ENCODE results near the gene MAP4K1. TPM values are rescaled to one million over a fixed set of nuclear protein-coding genes. Genes with fewer than 3 reads are reported as not detected.

Gene MAP4K1
- total RNA-seq, result 29.1 TPM

DNA sequence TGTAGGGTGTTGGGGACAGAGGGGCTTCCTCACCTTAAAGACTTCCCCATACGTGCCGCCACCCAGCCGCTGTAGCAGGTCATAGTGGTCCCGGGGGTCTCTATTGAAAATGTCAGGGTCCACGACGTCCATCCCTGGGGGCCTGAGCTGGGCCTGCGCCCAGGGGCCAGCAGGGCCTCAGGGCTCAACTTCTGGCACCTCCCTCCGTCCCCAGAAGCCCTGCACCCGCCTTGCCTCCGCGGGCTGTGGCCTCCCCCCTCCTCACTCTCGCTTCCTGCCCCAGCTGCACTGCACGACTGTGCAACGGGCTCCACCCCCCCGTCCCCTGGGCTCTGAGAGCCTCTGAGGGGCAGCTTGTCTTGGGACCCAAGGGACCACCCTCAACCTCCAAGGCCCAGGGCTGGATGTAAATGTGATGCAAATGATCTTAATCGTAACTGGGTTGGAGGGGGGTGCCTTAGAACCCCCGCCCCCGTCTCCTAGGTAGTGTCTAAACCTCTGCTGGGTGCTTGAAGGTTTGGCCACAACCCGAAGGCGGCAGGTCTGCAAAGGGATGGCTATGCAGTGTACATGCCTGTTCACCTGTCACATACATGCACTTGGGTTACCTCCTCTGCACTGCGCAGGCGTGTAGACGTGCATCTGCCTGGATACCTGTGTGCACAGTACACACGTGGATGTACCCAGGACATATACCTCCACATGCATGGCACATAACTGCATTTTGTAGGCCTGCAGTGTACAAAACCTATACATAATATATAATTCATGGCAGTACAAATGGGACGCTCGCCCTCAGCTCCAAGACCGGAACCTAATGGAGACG is at the start of gene MAP4K1:
MAP4K1 (minus strand) TSS at position 190 of the 826 bp plus-strand sequence; CDS start at position 132, 58 bp downstream.
- Histone ChIP-seq H3K4me1 (ENCODE audit: insufficient read depth, low read length) (peaks cover 44% of the 10 kb centered on the region), H3K4me3 (ENCODE audit: low read length) (peak within 1 kb of the TSS; percentile 73), H3K27me3 (ENCODE audit: insufficient read depth, low read length) (no peaks in the 10 kb centered on the region), H3K9me3 (ENCODE audit: low read depth, low read length) (no peaks in the 10 kb centered on the region)

DNA sequence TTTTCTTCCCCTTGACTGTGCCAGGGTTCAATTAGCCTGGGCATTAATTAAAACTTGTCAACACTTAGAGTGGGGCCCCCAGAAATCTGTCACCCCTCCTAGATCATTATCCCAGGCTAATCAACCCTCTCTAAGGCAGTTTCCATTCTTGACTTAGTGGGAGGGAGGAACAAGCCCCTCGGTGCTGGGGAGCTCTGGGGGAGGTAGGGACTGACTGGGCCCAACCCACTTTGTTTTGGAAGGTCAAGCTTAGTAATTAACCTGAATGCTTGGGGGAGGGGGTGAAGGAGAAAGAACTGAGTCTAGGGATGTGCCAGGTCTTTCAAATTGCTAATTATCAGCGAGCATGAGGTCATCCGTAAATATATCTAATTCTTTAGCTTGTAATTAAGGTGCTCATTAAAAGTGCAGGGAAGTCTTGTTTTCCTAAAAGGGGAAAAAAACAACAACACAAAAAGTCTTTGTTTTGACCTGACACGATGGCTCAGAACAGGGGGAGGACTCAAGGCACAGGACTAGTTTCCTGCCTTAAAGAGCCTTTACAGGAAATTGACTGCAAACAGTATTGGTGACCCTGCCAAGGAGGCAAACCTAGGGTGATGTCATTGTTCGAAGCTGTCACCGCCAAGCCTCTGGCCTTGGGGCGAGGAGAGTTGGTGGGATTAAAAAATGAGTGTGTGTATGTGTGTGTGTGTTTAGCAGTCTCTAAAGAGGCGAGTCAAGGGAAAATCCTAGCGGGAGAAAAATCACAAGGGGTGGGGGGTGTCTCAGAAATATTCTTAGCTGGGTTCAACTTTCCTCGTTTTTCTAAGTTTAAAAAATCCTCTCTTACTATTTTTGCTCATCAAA is 49.1 kb upstream of the MAP4K1 start:
- H3K4me3 ChIP-seq (ENCODE audit: low read length), result no peak overlapping the region
- H3K27me3 ChIP-seq (ENCODE audit: insufficient read depth, low read length), result no peaks in the 10 kb centered on the region
- no peaks in the 10 kb centered on the region for H3K9me3 ChIP-seq (ENCODE audit: low read depth, low read length)
- H3K4me1 ChIP-seq (ENCODE audit: insufficient read depth, low read length), result peaks cover 99% of the 10 kb centered on the region

DNA sequence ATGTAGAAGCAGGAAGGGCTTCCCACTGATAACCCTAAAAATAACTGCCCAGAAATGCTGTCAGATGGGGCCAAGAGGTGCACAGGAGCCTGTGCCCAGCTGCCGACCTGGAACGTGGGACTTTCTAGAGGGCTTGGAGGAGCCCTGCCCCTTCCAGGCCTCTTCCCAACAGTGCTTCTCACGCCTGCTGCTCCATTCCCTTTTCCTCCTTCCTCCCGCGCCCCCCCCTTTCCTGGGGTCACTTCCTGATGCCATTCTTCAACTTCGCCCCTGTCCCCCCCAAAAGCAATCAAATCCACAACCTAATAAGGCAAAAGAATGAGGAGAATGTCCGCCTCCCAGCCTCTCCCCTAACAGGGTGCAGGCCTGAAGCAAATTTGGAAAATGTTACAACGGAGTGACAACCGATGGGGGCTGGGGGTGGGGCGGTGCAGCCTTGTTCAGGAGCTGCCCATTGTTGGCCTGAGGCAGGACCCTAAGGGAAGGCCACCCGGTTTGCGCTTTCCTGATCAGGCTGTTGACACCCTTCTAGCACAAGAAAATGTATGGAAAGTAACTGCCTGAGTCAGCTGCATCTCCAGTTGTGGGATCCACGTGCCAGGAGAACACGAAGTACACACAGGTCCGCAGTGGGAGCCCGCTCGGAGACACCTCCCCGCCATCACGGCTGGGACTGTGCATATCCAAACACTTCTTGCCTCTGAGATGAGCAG is 48.4 kb upstream of the MAP4K1 start:
- peaks cover 98% of the 10 kb centered on the region for H3K4me1 ChIP-seq (ENCODE audit: insufficient read depth, low read length)
- no peak overlapping the region for H3K4me3 ChIP-seq (ENCODE audit: low read length)
- no peaks in the 10 kb centered on the region for H3K9me3 ChIP-seq (ENCODE audit: low read depth, low read length)
- H3K27me3 ChIP-seq (ENCODE audit: insufficient read depth, low read length), result no peaks in the 10 kb centered on the region

DNA sequence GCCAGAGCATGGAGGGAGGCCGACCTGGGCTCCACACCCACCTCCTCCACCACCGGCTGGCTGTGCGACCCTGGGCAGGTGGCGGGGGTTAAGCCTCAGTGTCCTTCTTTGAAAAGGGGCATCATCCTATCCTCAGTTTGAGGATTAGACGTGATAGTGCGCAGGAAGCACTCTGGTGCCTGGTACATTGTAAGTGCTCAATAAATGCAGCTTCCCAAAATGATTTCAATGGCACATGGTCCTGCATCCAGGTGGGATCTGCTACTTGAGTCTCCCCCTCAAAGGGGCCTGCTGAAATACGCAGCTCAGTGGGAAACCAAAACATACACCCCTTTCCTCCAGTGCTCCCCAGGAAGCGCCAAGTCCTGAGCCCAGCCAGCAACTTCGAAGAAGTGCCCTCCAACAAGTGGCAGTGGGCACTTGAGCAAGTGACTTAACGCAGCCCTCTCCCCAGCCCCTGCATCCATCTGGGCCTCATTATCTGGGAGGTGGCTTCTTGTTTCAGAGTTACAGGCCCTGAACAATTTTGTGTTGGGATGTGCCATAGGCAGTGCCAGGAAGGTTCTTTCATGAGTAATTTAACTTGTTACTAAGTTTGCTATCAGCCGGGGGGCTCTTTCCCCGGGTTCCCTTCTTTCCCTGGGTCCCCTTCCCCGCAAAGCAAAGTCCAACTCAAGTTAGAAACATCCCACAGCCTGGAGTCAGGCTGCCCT is 47.6 kb upstream of the MAP4K1 start:
- Histone ChIP-seq H3K4me1 (ENCODE audit: insufficient read depth, low read length) (peaks cover 98% of the 10 kb centered on the region), H3K27me3 (ENCODE audit: insufficient read depth, low read length) (no peaks in the 10 kb centered on the region), H3K9me3 (ENCODE audit: low read depth, low read length) (no peaks in the 10 kb centered on the region), H3K4me3 (ENCODE audit: low read length) (no peak overlapping the region)

- H3K27me3 ChIP-seq (ENCODE audit: insufficient read depth, low read length), result no peaks in the 10 kb centered on the region
- peaks cover 98% of the 10 kb centered on the region for H3K4me1 ChIP-seq (ENCODE audit: insufficient read depth, low read length)
- H3K4me3 ChIP-seq (ENCODE audit: low read length), result no peak overlapping the region
- no peaks in the 10 kb centered on the region for H3K9me3 ChIP-seq (ENCODE audit: low read depth, low read length)
Measured at GRCh38 chr19:38664503-38665211, 46.9 kb upstream of the MAP4K1 start.

GRCh38 chr19:38663957-38664502 is 46.3 kb upstream of the MAP4K1 start:
- Histone ChIP-seq H3K4me1 (ENCODE audit: insufficient read depth, low read length) (peaks cover 98% of the 10 kb centered on the region), H3K27me3 (ENCODE audit: insufficient read depth, low read length) (no peaks in the 10 kb centered on the region), H3K9me3 (ENCODE audit: low read depth, low read length) (no peaks in the 10 kb centered on the region), H3K4me3 (ENCODE audit: low read length) (no peak overlapping the region)

- peaks cover 96% of the 10 kb centered on the region for H3K4me1 ChIP-seq (ENCODE audit: insufficient read depth, low read length)
- no peaks in the 10 kb centered on the region for H3K9me3 ChIP-seq (ENCODE audit: low read depth, low read length)
- no peak overlapping the region for H3K4me3 ChIP-seq (ENCODE audit: low read length)
- no peaks in the 10 kb centered on the region for H3K27me3 ChIP-seq (ENCODE audit: insufficient read depth, low read length)
Measured at GRCh38 chr19:38663156-38663651, 45.5 kb upstream of the MAP4K1 start.

GRCh38 chr19:38662537-38663155 is 44.9 kb upstream of the MAP4K1 start:
- H3K4me1 ChIP-seq (ENCODE audit: insufficient read depth, low read length), result peaks cover 96% of the 10 kb centered on the region
- no peaks in the 10 kb centered on the region for H3K27me3 ChIP-seq (ENCODE audit: insufficient read depth, low read length)
- H3K9me3 ChIP-seq (ENCODE audit: low read depth, low read length), result no peaks in the 10 kb centered on the region
- no peak overlapping the region for H3K4me3 ChIP-seq (ENCODE audit: low read length)

GRCh38 chr19:38661996-38662395 is 44.2 kb upstream of the MAP4K1 start:
- no peaks in the 10 kb centered on the region for H3K27me3 ChIP-seq (ENCODE audit: insufficient read depth, low read length)
- no peaks in the 10 kb centered on the region for H3K9me3 ChIP-seq (ENCODE audit: low read depth, low read length)
- H3K4me1 ChIP-seq (ENCODE audit: insufficient read depth, low read length), result peaks cover 96% of the 10 kb centered on the region
- H3K4me3 ChIP-seq (ENCODE audit: low read length), result no peak overlapping the region

- no peak overlapping the region for H3K4me3 ChIP-seq (ENCODE audit: low read length)
- peaks cover 96% of the 10 kb centered on the region for H3K4me1 ChIP-seq (ENCODE audit: insufficient read depth, low read length)
- no peaks in the 10 kb centered on the region for H3K9me3 ChIP-seq (ENCODE audit: low read depth, low read length)
- H3K27me3 ChIP-seq (ENCODE audit: insufficient read depth, low read length), result no peaks in the 10 kb centered on the region
Measured at GRCh38 chr19:38661136-38661535, 43.4 kb upstream of the MAP4K1 start.

- Histone ChIP-seq H3K4me3 (ENCODE audit: low read length) (no peak overlapping the region), H3K4me1 (ENCODE audit: insufficient read depth, low read length) (peaks cover 96% of the 10 kb centered on the region), H3K27me3 (ENCODE audit: insufficient read depth, low read length) (no peaks in the 10 kb centered on the region), H3K9me3 (ENCODE audit: low read depth, low read length) (no peaks in the 10 kb centered on the region)
Measured at GRCh38 chr19:38660724-38661123, 43.0 kb upstream of the MAP4K1 start.

DNA sequence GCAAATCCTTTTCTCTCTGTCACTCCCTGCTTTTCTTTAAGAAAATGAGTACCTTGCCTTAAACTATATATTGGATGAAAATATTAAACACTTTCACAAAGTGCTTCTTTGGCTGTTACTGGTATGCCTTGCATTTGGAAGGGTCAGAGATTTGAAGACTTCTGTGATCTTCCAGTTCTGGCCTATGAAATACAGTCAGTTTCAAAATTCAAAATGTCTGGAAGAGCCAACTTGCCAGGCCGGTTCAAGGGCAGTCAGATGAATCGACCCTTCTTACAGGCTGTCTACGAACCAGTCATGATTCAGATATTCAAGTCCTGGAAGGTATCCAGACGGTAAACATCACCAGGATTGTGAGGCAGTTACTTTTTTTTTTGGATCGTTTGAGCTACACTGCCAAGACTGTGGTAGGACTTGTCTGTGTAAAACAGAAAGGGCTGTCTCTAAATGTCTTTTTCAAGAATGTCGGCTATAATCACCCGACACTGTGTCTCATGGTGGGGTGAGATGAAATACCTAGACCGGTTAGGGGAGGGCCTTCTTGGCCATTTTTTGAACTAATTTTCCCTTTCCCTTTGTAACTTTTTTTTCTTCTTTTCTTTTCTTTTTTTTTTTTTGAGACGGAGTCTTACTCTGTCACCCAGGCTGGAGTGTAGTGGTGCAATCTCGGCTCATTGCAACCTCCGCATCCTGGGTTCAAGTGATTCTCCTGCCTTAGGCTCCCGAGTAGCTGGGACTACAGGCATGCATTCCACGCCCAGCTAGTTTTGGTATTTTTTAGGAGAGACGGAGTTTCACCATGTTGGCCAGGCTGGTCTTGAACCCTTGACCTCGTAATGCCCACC is 40.9 kb upstream of the MAP4K1 start:
- Histone ChIP-seq H3K9me3 (ENCODE audit: low read depth, low read length) (no peaks in the 10 kb centered on the region), H3K27me3 (ENCODE audit: insufficient read depth, low read length) (no peaks in the 10 kb centered on the region), H3K4me3 (ENCODE audit: low read length) (no peak overlapping the region), H3K4me1 (ENCODE audit: insufficient read depth, low read length) (peaks cover 92% of the 10 kb centered on the region)

Measured in mononuclear cell (primary cell).